ENCODE results near the gene UNC93A. TPM values are rescaled to one million over a fixed set of nuclear protein-coding genes. Genes with fewer than 3 reads are reported as not detected.
A peak's percentile ranks its signal among the peaks of the same experiment; 100 is the strongest.
"Not testable (repeated sequence)": the region's sequence is repeated elsewhere in the genome, so short reads cannot be mapped to it uniquely, and the experiment has no call there.

The UNC93A gene
- total RNA-seq, 1 donor, result not detected

GRCh38 chr6:167336844-167337630, 45.9 kb downstream of the UNC93A start:
- no peak for DNase-seq (ENCODE audit: low read depth in 2 of 3, low spot score in 2 of 3)

GRCh38 chr6:167337675-167338449, 46.7 kb downstream of the UNC93A start:
- DNase-seq (ENCODE audit: low read depth in 2 of 3, low spot score in 2 of 3), result no peak

- DNase-seq (ENCODE audit: low read depth in 2 of 3, low spot score in 2 of 3), result peak in 2 of 3 donors; percentile 59 to 87
Observed at GRCh38 chr6:167338541-167339117, 47.5 kb downstream of the UNC93A start.

- DNase-seq (ENCODE audit: low read depth in 2 of 3, low spot score in 2 of 3), result no peak
Observed at GRCh38 chr6:167341038-167341583, 50.0 kb downstream of the UNC93A start.

DNA sequence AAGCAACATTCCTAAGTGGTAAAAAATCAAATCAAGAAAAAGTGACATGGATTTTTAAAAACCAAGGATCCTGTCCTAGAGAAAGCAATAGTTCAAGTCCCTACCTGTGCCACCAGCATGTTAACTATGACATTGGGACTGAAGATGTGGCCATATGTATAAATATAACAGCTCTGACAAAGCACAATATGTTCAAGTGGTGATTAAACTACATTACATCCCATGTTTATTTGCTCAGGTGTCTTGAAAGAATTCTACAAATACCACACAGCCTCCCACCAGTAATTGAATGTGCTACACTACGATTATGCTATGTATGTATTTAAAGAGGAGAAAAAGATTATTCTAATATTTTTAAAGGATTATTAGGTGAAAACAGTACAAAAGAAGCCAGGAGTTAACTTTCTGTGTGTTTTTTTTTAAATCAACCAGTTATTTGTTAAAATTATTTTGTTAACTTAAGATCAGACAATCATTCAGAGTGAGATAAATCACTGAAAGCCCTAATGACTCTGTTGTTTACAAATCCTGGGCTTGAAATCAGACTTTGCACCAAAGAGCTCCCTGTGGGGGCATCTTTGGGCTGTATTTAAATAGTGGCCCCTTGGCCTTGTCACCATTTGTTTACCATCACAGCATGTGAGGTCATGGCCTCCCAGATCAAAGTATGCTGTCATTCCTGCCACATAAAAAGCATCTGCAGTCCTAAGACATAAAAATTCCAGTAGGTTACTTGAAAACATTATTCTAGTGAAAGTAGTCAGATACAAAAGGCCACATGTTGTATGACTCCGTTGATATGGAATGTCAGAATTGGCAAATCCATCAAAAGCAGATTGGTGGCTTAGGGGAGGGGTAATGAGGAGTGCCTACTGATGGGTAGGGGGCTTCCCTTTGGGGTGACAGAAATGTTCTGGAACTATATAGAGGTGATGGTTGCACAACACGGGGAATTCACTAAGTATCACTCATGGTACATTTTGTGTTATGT, 50.8 kb downstream of the UNC93A start:
- DNase-seq (ENCODE audit: low read depth in 2 of 3, low spot score in 2 of 3), result no peak

GRCh38 chr6:167342879-167343610, 51.9 kb downstream of the UNC93A start:
- no peak for DNase-seq (ENCODE audit: low read depth in 2 of 3, low spot score in 2 of 3)

GRCh38 chr6:167345348-167345747, 54.2 kb downstream of the UNC93A start:
- DNase-seq (ENCODE audit: low read depth in 2 of 3, low spot score in 2 of 3), result no peak

DNA sequence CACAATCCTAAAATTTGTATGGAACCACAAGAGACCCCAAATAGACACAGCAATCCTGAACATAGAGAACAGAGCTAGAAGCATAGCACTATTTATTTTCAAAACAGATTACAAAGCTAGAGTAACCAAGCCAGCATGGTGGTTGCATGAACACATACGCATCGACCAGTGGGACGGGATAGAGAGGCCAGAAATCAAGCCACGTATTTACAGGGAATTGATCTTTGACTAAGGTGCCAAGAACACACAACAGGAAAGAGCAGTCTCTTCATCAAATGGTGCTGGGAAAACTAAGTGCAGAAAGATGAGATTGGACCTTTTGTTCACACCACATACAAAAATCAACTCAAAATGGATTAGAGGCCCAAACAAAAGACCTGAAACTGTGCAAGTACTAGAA, 54.8 kb downstream of the UNC93A start:
- DNase-seq (ENCODE audit: low read depth in 2 of 3, low spot score in 2 of 3), result no peak

DNA sequence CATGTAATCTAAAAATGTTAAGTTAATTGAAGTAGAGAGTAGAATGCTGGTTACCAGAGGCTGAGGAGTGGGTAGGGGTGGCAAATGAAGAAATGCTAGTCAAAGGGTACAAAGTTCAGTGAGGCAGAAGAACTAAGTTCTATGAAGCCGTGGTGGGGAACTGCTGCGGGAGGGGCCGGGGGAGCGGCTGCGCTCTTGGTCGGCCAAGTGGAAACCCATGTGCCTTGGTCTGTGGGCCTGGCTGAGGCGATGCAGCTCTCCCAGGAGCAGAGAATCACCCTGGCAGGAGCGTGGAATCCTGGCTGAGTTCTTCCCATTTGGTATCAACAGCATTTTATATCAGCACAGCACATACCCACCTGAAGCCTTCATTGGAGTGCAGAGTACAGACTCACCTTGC, 56.1 kb downstream of the UNC93A start:
- DNase-seq (ENCODE audit: low read depth in 2 of 3, low spot score in 2 of 3), result no peak

- no peak for DNase-seq (ENCODE audit: low read depth in 2 of 3, low spot score in 2 of 3)
Observed at GRCh38 chr6:167349631-167350274, 58.6 kb downstream of the UNC93A start.

- DNase-seq (ENCODE audit: low read depth in 2 of 3, low spot score in 2 of 3), result no peak
Observed at GRCh38 chr6:167350275-167350696, 59.2 kb downstream of the UNC93A start.

GRCh38 chr6:167350731-167351655, 59.9 kb downstream of the UNC93A start:
- peak; percentile 58 to 82 (median 82) for DNase-seq (ENCODE audit: low read depth in 2 of 3, low spot score in 2 of 3)

DNA sequence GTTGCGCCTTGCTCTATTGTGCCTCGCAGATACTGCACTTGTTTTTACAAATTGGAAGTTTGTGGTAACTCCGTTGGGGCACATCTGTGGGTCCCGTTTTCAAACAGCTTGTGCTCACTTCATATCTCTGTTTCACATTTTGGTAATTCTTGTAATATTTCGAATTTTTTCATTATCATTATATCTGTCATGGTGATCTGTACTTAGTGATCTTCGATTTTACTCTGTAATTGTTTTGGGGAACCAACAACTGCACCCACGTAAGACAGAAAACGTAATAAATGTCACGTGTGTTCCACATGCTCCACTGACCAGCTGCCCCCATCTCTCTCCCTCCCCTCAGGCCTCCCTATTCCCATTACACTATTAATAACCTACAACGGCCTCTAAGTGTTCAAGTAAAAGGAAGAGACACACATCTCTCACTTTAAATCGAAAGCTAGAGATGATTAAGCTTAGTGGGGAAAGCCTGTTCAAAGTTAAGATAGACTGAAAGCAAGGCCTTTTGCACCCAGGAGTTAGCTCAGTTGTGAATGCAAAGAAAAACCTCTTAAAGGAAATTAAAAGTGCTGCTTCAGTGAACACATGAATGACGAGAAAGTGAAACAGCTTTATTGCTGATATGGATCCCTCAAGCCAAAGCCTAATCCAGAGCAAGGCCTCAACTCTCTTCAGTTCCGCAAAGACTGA, 60.7 kb downstream of the UNC93A start:
- no peak for DNase-seq (ENCODE audit: low read depth in 2 of 3, low spot score in 2 of 3)

DNA sequence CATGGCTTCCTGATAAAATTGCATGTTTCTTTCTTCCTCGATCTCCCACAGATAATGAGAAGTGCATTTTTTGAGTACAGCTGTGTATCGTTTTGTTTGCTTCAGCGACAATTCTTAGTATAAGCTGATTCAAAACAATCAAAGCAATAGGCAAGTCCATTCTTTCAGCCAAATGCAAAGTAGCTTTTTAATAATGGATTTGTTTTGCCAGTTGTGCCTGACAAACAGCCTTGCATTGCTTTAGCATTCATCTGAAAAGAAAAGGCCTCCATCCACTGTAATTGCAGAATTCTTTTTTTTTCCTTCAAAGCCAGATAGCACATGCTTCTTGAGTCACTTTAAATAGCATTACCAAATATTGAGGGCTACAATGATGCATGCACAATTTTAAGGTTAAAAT, 65.8 kb downstream of the UNC93A start:
- no peak for DNase-seq (ENCODE audit: low read depth in 2 of 3, low spot score in 2 of 3)

GRCh38 chr6:167358394-167358793, 67.3 kb downstream of the UNC93A start:
- not testable (repeated sequence) for DNase-seq (ENCODE audit: low read depth in 2 of 3, low spot score in 2 of 3)

- DNase-seq (ENCODE audit: low read depth in 2 of 3, low spot score in 2 of 3), result not testable (repeated sequence)
Observed at GRCh38 chr6:167361170-167361569, 70.1 kb downstream of the UNC93A start.
